ENCODE results near the gene CHP2.
"Not testable (repeated sequence)": the region's sequence is repeated elsewhere in the genome, so short reads cannot be mapped to it uniquely, and the experiment has no call there.

Gene CHP2

GRCh38 chr16:23745263-23745662, 9.6 kb upstream of the CHP2 start:
- no peak for DNase-seq (ENCODE audit: low read depth)

- no peak for DNase-seq (ENCODE audit: low read depth)
Observed at GRCh38 chr16:23748630-23749029, 6.2 kb upstream of the CHP2 start.

- DNase-seq (ENCODE audit: low read depth) = not testable (repeated sequence)
Observed at GRCh38 chr16:23751053-23751452, 3.8 kb upstream of the CHP2 start.

DNA sequence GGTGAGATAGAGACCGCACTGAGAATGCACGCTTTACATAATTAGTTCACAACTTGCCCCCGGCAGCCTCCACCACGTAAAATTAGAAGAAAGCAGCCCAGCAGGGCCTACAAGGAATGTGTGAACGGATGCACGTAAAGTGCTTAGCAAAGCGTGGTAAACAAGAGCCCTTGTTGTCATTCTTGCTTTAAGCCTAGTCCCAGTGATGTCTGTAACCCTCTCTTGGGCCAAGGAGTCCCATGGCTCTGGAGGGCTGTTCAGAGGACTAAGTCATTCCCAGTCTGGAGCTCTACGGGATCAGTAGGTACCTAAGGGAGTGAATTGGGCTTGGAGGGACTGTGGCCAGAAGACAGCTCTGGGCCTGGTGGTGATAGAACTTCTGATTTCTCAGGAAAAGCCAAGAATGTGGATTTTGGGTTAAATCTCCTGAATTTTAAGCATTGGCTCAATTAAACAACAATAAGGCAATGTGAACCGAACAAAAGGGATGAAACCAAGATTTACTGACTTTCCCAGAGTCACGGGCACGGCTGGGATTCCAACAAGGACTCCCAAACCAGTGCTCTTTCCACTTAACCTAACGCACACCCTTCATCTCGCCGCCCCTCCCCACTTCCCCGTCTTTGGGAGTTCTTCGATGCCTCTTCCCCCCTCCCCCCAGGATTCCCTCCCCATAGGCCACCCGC, 775 bp upstream of the CHP2 start:
- DNase-seq (ENCODE audit: low read depth) = no peak

DNA sequence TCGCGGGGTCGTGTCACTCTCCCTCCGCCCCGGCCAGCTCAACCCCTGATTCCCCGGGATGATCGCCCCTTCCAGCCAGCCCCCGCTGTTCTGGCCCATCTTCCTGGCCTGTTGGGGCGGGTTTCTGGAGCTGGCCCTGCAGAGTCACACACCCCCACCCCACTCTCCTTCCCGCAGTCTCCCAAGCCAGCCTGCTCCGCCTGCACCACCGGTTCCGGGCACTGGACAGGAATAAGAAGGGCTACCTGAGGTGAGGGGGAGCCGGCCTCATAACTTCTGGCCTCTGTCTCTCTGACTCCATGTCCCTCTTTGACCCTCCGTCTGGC, 621 bp downstream of the CHP2 start:
- no peak for DNase-seq (ENCODE audit: low read depth)

- no peak for DNase-seq (ENCODE audit: low read depth)
Observed at GRCh38 chr16:23757116-23757515, 2.3 kb downstream of the CHP2 start.

- no peak for DNase-seq (ENCODE audit: low read depth)
Observed at GRCh38 chr16:23757937-23758619, 3.3 kb downstream of the CHP2 start.

DNA sequence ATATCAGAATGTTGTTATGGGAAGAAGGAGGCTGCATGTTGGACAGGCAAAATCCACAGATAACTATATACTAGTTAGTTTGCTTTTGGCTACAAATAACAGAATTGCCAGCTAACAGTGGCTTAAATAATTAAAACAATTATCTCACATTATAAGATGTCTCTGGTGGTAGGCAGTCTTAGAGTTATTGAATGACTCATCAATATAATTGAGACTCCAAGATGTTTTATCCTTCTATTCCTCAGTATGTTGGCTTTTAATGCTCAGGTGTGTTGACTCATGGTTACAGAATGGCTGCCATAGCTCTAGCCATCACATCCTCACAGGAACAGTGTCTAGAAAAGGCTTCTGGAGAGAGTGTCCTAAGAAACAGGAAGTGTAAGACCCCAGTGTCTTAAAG, 11.1 kb downstream of the CHP2 start:
- DNase-seq (ENCODE audit: low read depth) = no peak

DNA sequence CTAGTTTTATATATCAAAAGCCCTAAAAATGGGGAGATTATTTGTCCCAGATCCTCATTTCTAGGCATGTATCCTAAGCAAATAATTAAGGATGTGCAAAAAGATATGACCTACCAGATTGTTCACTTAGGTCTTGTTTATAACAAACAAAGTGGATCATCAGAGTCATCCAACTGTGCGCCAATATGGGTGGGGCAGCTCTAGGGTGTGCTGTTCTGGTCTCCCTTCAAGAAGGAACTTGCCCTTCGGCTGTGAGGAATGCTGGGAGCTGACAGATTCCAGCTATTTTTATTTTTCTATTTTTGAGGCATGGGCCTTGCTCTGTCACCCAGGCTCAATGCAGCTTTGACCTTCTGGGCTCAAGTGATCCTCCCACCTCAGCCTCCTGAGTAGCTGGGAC, 13.8 kb downstream of the CHP2 start:
- no peak for DNase-seq (ENCODE audit: low read depth)

DNA sequence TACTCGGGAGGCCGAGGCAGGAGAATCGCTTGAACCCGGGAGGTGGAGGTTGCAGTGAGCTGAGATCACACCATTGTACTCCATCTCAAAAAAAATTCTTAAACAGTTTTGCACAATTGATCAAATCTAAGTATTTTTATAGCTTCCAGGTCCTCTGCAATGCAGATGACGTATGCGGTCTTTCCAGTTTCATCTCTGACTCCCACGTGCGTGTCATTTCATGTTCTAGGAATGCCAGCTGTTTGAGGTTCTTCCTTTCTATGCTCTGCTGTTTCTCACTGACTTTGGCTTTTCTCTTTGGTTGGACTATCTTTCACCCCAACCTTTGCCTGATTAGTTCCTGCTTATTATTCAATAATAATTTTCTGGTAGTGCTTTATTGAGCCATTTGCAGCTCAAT, 16.2 kb downstream of the CHP2 start:
- DNase-seq (ENCODE audit: low read depth) = no peak

- DNase-seq (ENCODE audit: low read depth) = no peak
Observed at GRCh38 chr16:23771642-23772041, 16.8 kb downstream of the CHP2 start.

- DNase-seq (ENCODE audit: low read depth) = no peak
Observed at GRCh38 chr16:23773339-23773738, 18.5 kb downstream of the CHP2 start.

DNA sequence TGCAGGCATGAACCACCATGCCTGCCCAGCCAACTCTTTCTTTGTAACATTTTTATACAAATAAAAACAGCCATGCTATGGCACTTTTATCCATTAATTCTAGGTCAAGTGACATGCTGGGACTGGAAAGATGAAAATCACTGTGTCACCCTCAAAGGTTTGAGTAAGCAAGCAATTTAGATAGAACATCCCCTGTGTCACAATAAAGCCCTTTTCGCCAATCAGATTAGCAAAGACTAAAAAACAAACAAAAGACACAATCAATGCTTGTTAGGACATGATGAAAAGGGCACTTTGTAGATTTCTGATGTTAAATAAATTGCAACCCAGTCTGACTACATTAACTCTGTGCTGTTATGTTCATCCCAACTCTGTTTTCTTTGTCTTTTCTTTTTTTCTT, 26.4 kb downstream of the CHP2 start:
- DNase-seq (ENCODE audit: low read depth) = no peak

DNA sequence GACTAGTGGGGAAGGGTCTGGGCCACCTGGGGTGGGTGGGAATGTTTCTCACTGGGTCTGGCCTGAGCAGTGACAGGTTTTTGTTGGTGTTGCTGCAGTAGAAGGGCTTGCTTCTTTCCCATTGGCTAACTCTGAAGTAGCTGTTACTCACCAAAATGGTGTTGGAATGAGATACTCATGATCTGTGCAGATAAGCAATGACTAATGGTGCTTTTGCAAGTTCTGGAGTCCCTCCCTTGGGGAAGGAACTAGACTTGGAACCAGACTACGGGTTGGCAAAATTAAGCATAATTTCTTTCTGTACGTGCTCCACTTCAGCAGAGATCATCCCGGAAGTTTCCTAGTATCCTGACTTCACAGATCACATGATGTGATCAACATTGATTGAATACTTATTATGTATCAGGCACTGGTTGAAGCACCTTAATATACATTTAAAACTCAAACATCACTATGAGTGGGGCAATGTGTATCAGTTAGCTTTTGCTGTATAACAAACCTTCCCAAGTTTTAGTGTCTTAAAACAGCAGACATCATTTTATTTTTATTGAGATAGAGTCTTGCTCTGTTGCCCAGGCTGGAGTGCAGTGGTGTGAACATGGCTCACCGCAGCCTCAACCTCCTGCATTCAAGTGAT, 30.1 kb downstream of the CHP2 start:
- no peak for DNase-seq (ENCODE audit: low read depth)

GRCh38 chr16:23785842-23786241, 31.0 kb downstream of the CHP2 start:
- DNase-seq (ENCODE audit: low read depth) = no peak

GRCh38 chr16:23786964-23787561, 32.2 kb downstream of the CHP2 start:
- DNase-seq (ENCODE audit: low read depth) = no peak

- DNase-seq (ENCODE audit: low read depth) = no peak
Observed at GRCh38 chr16:23788685-23789084, 33.9 kb downstream of the CHP2 start.

DNA sequence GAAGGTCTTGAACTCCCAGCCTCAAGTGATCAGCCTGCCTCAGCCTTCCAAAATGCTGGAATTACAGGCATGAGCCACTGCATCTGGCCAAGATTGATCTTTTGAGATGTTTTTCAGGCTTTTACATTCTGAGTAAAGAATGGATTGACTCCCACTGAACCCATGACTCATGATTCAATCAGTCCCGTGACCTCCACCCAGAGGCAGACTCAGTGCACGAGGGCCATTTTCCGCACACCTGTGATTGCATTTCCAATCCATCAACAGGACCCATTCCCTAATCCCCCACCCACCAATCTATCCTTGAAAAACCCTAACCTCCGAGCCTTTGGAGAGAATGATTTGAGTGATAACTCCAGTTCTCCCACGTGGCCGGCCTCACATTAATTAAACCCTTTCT, 40.6 kb downstream of the CHP2 start:
- no peak for DNase-seq (ENCODE audit: low read depth)

DNA sequence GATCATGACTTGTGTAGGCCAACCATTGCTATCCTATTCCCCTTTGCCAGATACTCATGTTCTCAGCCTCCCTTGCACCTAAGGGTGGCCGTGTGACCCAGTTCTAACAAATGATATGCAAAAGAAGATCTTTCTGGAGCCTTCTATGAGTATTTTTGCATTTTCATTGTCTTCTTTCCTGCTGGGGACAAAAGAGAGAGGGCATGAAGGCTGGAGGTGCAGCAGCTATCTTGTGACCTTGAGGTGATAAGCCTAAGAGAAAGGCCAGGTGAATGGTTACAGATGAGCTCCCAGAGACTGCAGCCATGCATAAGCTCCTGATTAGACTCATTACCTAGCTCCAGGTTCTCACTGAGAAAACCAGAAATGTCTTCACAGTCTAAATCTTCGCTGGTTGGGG, 42.1 kb downstream of the CHP2 start:
- DNase-seq (ENCODE audit: low read depth) = no peak

DNA sequence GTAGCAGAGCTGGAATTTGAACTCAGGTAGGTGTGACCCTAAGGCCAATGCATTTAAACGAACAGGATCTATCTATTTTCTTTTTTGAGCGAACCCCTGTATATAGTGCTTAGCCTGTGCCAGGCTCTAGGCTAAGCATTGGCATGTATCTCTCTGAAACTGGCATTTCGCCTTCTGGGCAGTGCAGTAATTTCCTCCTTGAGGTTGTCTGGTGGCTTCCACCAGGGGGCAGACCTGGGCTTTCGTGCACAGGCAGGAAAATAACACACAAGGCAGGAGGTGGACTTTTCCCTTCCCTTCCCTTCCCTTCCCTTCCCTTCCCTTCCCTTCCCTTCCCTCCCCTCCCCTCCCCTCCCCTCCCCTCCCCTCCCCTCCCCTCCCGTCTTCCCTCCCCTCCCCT, 46.6 kb downstream of the CHP2 start:
- DNase-seq (ENCODE audit: low read depth) = peak; percentile 83

- no peak for DNase-seq (ENCODE audit: low read depth)
Observed at GRCh38 chr16:23802776-23803175, 48.0 kb downstream of the CHP2 start.

GRCh38 chr16:23803591-23804123, 48.8 kb downstream of the CHP2 start:
- DNase-seq (ENCODE audit: low read depth) = peak; percentile 61

GRCh38 chr16:23807028-23807427, 52.2 kb downstream of the CHP2 start:
- no peak for DNase-seq (ENCODE audit: low read depth)

Data from activated T-cell treated with anti-CD3 and anti-CD28 coated beads for 1 hour (primary cell).